Stimulated activated CD4-positive, alpha-beta T cell treated with anti-CD3 and anti-CD28 coated beads, Interleukin-2, amount 100 ng/mL, for 48 hours (primary cell): Measurements from ENCODE around the gene POLK.

Experiments
- DNase-seq, 2 donors: peaks; one replicate each; pipeline ENCODE4 v3.0.0-alpha.2; 2020

The POLK gene

GRCh38 chr5:75611311-75612225 is 99.9 kb downstream of the POLK start, which contains the start of gene ANKDD1B:
TSS of gene ANKDD1B (plus strand) at chr5:75611453. CDS start at chr5:75611635, 182 bp downstream.
- no peak for DNase-seq

GRCh38 chr5:75612226-75612569 is 100.5 kb downstream of the POLK start:
- DNase-seq, result no peak

- no peak for DNase-seq
These were observed 101.2 kb downstream of the POLK start for GRCh38 chr5:75612901-75613300.

GRCh38 chr5:75614176-75614575 is 102.5 kb downstream of the POLK start:
- DNase-seq, result no peak

- no peak for DNase-seq
These were observed 104.7 kb downstream of the POLK start for GRCh38 chr5:75616371-75616881.

- DNase-seq, result no peak
These were observed 105.4 kb downstream of the POLK start for GRCh38 chr5:75616971-75617621.

GRCh38 chr5:75617736-75618352 is 106.2 kb downstream of the POLK start:
- no peak for DNase-seq

- no peak for DNase-seq
These were observed 108.7 kb downstream of the POLK start for GRCh38 chr5:75620184-75620959.

- DNase-seq, result no peak
These were observed 110.9 kb downstream of the POLK start for GRCh38 chr5:75622564-75622963.

- DNase-seq, result no peak
These were observed 112.2 kb downstream of the POLK start for GRCh38 chr5:75623846-75624245.

- no peak for DNase-seq
These were observed 115.3 kb downstream of the POLK start for GRCh38 chr5:75626959-75627358.

- DNase-seq, result no peak
These were observed 116.1 kb downstream of the POLK start for GRCh38 chr5:75627801-75628200.

- no peak for DNase-seq
These were observed 119.2 kb downstream of the POLK start for GRCh38 chr5:75630875-75631274.

- DNase-seq, result no peak
These were observed 120.6 kb downstream of the POLK start for GRCh38 chr5:75632321-75632720.

GRCh38 chr5:75637949-75638348 is 126.3 kb downstream of the POLK start:
- DNase-seq, result no peak

- no peak for DNase-seq
These were observed 128.0 kb downstream of the POLK start for GRCh38 chr5:75639535-75640311.

GRCh38 chr5:75640395-75640794 is 128.7 kb downstream of the POLK start:
- no peak for DNase-seq

- no peak for DNase-seq
These were observed 129.1 kb downstream of the POLK start for GRCh38 chr5:75640826-75641225.

- DNase-seq, result no peak
These were observed 137.0 kb downstream of the POLK start for GRCh38 chr5:75648712-75649111.
